ENCODE measurements around the gene TBC1D9B. TPM values are rescaled to one million over a fixed set of nuclear protein-coding genes. Genes with fewer than 3 reads are reported as not detected.
"Not testable (repeated sequence)": the region's sequence is repeated elsewhere in the genome, so short reads cannot be mapped to it uniquely, and the experiment has no call there.

Gene TBC1D9B
- total RNA-seq, 1 donor from 2014 or later: 65.8 TPM

DNA sequence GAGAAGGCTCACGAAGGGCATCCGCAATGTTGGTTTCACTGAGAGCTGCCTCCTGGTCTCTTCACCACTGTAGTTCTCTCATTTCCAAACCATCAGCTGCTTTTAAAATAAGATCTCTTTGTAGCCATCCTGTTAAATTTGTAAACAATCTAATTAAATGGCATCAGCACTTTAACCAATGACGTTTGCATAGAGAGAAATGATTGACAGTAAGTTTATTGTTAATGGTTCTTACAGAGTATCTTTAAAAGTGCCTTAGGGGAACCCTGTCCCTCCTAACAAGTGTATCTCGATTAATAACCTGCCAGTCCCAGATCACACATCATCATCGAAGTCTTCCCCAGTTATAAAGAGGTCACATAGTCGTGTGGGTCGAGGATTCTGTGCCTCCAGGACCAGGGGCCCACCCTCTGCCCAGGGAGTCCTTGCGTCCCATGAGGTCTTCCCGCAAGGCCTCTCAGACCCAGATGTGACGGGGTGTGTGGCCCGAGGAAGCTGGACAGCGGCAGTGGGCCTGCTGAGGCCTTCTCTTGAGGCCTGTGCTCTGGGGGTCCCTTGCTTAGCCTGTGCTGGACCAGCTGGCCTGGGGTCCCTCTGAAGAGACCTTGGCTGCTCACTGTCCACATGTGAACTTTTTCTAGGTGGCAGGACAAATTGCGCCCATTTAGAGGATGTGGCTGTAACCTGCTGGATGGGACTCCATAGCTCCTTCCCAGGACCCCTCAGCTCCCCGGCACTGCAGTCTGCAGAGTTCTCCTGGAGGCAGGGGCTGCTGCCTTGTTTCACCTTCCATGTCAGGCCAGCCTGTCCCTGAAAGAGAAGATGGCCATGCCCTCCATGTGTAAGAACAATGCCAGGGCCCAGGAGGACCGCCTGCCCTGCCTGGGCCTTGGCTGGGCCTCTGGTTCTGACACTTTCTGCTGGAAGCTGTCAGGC lies 70.4 kb downstream of the TBC1D9B start:
- DNase-seq: no peak

DNA sequence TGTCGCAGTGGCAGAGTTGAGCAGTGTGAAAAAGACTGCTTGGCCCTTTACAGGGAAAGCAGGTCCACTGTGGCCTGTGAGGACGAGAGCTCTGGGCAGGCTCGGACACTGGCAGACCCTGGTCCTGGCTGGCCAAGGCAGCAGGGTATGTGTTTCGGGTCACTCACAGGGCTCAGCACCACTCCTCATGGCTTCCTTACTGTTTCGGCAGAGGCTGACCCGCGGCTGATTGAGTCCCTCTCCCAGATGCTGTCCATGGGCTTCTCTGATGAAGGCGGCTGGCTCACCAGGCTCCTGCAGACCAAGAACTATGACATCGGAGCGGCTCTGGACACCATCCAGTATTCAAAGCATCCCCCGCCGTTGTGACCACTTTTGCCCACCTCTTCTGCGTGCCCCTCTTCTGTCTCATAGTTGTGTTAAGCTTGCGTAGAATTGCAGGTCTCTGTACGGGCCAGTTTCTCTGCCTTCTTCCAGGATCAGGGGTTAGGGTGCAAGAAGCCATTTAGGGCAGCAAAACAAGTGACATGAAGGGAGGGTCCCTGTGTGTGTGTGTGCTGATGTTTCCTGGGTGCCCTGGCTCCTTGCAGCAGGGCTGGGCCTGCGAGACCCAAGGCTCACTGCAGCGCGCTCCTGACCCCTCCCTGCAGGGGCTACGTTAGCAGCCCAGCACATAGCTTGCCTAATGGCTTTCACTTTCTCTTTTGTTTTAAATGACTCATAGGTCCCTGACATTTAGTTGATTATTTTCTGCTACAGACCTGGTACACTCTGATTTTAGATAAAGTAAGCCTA lies 71.3 kb downstream of the TBC1D9B start:
- DNase-seq: no peak

DNA sequence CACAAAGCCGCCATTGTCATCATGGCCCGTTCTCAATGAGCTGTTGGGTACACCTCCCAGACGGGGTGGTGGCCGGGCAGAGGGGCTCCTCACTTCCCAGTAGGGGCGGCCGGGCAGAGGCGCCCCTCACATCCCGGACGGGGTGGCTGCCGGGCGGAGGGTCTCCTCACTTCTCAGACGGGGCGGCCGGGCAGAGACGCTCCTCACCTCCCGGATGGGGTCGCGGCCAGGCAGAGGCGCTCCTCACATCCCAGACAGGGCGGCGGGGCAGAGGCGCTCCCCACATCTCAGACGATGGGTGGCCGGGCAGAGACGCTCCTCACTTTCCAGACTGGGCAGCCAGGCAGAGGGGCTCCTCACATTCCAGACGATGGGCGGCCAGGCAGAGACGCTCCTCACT lies 72.8 kb downstream of the TBC1D9B start:
- not testable (repeated sequence) for DNase-seq

DNA sequence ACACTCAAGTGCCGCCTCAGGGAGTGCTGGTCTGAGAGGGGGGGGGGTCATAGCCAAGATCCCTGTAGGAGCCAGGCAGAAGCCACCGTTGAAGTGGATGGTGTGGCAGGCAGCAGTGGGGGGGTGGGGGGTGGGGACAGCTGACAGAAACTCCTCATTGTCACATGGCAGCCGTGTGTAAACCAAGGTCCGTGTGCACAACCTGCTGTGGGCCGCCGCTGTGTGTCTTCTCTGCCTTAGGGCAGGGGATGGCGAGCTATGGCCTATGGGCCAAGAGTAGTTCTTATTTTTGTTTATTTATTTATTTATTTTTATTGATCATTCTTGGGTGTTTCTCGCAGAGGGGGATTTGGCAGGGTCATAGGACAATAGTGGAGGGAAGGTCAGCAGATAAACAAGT lies 73.6 kb downstream of the TBC1D9B start:
- no peak for DNase-seq

DNA sequence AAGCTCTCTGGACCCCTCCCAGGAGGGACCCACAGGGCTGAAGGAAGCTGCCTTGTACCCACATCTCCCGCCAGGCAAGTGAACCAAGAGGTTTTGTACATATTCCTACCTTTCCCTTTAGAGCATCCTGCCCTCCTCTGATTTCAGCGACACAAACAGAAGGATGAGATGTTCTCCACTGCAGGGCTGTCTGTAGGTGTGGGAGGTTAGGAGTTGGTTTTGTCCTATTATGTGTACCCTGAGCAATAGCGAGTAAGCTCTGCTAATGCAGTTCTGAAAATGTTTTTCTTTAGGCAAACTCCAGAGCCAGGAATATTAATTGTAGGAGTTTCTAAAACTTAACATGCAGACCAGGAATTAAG lies 74.0 kb downstream of the TBC1D9B start:
- DNase-seq: no peak

DNA sequence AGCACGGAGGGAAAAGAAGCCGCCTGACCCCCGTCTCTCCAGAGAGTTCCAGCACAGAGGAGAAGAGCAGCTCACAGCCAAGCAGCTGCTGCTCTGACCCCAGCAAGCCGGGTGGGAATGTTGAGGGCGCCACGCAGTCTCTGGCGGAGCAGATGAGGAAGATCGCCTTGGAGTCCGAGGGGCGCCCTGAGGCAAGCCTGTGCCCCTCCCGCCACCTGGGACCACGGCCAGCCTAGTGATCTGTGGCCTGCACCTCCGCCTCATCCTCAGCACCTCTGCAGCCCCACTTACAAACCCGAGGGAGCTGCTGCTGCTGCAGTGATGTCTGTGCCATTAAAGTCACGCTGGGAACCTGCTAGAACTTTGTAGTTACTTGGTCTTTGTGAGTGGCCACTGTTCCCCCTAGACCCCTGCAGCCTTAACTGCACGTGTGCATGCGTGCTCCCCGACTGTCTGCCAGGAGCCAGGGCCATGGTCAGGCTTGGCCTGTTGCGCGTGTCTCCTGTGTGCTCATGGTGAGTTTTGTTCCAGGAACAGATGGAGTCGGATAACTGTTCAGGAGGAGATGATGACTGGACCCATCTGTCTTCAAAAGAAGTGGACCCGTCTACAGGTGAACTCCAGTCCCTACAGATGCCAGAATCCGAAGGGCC lies 74.5 kb downstream of the TBC1D9B start:
- no peak for DNase-seq

DNA sequence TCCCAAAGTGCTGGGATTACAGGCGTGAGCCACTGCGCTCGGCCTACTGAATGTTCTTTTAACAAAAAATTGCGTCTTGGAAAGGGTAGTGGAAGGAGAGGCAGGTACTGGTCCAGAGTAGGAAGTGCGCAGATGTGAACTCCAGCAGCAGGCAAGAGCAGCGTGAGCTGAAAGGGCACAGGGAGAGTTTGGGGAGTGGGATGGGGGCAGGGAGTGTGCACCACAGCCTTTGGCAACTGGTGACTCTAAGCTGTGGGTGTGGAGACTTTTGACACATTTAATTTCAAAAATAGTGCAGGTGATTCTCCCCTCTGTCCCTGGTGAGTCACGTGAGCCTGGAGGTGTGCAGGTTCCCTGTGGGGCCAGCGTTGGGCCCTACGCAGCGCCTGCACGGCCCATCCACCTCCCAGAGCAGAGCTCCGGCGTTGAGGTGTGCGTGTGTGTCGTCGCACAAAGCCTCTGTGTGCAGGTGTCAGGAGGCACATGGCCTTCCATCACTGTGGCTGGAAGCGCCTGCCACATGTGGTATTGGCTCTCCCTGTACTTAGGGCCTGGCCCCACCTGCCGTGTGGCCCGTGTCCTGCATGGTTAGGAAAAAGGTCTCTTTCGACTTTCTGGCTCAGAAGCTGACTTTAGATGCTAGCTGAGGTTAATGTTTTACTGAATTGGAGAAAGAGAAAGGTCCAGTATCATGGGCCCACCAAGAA lies 75.5 kb downstream of the TBC1D9B start:
- no peak for DNase-seq

DNA sequence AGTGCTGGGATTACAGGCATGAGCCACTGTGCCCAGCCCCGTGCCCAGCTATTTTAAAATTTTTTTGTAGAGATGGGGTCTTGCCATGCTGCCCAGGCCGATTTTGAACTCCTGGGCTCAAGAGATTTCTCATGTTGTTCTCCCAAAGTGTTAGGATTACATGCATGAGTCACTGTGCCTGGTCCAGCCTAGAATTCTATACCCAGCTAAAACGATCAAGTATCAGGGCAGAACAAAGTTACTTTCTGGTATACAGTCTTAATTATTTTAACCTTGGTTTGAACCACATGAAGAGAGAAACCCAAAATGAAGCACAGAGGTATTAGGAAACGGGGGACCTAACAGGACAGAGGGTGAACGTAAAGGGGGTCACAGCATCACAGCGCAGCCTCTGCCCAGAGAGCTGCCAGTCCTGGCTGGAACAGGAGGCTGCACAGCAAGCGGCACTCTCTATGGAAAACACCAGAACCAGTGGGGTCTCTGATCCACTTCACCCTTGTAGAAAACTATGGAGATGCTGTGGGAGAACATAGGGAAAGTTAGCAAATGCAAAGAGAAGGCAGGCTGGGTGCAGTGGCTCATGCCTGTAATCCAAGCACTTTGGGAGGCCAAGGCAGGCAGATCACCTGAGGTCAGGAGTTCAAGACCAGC lies 76.8 kb downstream of the TBC1D9B start:
- no peak for DNase-seq

DNA sequence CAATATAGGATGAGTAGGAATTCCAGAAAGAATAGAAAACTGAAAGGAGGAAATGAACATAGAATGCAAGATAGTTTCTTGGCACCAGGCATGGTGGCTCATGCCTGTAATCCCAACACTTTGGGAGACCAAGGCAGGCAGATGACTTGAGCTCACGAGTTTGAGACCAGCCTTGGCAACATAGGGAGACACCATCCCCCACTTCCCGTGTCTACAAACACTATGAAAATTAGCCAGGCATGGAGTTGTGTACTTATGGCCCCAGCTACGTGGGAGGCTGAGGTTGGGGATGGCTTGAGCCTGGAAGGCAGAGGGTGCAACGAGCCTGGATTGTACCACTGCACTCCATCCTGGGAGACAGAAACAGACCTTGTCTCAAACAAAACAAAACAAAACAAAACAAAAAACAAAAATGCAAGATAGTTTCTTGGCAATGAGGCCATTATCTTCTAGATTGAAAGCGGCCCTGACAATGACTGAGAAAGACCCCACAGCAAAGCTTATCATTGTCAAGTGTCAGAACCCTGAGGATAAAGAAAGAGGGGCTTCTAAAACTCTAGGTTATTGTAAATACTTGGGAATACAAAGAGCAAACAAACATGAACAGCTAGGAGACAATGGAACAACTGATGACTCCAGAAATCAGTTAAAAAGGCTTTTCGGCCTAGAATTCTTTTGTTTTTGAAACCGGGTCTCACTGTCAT lies 77.8 kb downstream of the TBC1D9B start:
- DNase-seq: no peak

DNA sequence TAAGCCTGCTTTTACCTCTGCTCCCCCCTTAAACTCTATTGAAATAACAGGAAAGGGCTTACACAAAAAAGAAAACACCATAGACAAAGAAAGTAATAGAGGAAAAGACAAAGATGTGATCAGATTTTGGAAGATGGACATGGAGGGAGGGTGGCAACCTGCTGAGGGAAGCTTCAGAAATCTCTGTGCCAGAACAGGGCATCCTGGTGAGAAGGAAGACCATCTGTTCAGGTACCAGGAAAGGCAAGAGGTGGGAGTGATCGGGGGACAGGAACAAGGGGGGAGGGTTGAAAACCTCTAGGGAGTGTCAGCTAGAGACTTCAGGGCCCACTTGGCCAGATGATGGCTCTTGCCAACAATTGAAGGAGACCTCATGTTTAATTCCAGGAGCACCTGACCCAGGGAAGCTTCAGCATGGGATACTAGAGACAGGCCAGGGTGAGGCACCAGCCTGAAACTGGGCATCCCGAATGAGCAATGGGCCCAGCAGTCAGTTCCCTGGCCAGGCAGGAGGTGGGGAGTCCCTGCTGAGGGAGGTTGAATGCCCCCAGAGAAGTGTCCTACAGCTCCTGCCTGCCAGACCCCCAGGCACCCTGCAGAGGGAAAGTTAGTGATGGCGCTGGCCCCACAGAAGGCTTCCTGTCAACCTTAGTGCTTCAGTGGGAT lies 78.8 kb downstream of the TBC1D9B start:
- no peak for DNase-seq

DNA sequence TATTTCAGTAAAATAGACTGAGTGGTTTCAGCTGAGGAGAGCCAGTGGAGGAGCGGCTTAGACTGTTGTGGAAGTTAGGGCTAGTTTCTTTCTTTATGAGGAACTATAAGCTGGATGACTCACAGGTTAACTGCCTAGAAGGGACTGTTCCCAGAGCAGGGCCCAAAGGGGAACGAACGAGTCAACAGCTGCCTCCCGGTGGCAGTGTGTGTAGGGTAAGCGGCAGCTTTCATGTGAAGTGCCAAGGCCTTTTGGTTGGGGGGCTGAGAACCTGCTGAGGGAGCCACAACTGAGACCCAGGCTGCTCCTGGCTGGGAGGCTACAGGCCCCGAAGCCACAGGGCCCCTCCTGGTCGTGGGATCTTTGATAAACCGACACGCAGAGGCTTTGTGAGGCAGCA lies 80.0 kb downstream of the TBC1D9B start:
- DNase-seq: peak; percentile 31

DNA sequence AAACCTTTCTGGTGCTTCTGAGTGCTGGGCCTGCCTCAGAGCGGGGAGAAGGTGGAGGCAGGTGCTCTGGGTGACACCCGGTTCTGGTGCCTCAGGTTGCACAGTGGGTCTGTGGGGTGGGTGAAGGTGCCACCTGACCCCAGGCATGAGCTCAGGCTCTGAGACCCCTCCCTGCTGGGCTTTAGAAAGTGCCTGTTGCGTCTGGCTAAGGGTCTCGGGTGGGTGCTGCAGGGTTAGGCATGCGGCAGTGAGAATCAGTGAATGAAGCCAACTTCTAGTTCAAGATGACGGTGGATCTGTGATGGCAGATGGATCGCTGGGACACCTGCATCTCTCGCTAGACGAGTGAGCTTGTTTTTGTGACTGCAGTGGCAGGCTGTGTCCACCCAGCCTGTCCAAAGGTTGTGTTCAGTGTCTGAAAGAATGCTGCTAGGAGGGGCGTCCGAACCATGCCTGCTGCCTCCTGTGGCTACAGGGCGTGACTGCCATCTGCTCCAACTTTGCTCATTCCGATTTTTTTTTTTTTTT lies 82.0 kb downstream of the TBC1D9B start:
- DNase-seq: no peak

DNA sequence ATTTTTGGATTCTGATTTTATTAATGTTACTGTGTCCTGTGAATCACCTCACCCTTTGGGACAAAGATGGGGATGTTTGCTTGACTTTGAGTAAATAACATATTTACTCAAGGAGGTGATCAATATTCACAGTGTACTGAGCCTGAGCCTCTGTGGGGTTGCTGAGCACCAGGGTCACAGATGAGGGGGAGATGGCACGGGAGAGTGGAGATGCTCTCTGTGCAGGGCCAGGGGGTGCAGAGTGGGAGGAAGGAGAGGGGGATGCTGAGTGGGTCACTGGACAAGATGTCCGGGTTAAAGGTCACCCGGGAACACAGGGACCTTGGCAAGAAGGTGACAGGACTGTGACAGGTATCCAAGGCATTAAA lies 83.0 kb downstream of the TBC1D9B start:
- no peak for DNase-seq

DNA sequence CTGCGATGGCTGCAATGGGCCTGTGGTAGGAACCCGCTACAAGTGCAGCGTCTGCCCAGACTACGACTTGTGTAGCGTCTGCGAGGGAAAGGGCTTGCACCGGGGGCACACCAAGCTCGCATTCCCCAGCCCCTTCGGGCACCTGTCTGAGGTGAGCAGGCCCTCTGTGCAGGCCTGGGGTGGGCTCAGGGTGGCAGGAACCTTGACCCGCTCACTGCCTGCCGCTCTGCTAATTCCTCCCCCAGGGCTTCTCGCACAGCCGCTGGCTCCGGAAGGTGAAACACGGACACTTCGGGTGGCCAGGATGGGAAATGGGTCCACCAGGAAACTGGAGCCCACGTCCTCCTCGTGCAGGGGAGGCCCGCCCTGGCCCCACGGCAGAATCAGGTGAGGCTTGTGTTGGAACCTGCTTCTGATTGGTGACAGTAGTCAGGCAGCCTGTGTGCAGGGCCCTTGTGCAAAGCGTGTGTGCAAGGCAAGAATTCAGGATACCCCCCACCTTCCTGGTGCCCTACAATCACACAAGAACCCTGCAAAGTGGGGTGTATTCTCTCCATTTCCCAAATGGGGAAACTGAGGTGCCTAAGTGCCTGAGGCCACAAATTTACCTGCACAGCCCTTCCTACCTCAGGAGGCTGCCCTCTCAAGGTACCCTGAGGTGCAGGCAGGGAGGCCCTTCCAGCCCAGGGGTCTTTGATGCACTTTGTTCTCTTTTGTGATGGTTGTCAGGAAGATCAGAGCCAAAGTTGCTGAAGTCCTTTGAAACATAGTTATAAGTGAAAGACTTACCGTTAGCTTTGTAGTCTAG lies 83.6 kb downstream of the TBC1D9B start:
- no peak for DNase-seq

DNA sequence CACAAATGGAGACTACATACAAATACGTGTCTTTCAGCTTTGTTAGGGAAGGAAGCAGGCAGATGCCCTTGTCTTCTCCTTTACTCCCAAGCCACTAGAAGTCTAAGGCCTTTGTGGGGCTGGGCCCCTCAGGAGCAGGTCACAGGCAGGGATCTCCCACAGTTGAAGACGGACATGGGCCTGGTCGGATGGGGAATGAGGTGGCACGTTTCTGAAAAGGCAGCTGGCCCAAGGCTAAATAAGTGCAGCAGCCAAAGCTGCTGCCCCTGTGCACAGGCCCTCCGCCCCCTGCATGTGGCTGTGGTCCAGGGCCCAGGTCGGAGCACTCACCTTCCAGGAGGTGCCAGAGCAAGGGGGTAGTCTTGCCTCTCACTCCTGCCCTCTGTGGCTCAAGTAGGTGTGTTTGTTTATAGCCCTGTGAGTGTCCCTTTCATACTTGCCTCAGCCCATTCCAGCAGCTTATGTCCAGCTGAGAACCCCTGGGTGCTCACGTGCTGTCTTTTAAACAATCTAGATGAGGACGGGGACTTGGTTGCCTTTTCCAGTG lies 85.2 kb downstream of the TBC1D9B start:
- no peak for DNase-seq

DNA sequence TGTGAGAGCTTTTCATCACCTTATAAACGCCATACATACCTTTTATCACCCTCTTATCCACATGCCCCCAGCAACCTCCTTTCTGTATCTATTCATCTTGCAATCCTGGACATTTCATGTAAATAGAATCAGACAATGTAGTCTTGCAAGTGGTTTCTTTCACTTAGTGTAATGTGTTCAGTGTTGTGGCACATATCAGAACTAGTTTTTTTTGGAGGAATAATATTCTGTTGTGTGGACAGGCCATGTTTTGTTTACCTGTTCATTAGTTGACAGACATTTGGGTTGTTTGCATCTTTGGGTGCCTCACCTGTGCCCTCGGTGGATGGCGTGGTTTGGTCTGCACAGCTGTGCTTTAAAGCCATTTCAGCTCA lies 85.7 kb downstream of the TBC1D9B start:
- DNase-seq: no peak

DNA sequence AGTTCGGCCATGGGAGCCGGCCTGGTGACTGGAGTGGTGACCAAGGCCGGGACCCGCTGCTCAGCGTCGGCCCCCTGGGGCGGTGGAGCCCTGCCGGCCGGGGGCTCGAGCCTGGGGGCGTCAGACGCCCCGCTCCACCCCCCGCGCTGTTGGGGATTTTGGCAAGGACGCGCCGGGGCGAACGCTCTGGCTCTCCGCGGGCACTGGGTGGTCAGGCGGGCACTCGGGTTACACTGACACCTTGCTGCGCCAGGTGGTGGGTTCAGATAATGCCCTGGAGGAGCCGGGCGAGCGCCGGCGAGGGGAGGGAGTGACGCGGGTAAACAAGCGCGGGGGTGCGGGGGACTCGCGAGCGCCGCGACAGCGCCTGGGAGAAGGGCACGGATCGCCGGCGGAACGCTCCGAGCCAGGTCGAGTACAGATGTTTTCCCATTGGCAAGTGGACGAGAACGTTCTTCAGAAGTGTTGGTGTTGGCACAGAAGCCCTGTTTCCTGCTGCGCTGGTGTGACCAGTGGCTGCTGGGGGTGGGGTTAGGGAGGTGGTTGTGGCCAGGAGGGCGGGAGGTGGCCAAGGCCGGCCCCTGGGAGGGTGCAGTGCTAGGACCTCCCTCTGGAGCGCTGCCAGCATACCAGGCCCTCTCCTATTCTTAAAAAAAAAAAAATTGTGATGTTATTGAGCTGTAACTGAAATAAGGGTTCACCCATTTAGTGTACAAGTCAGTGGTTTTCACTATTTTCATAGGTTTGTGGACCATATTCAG lies 86.2 kb downstream of the TBC1D9B start:
- DNase-seq: peak; percentile 97

All from tongue (tissue), 2 donors.